PC-9 (cell line): ENCODE results near the gene PLEKHG7. TPM values are rescaled to one million over a fixed set of nuclear protein-coding genes. Genes with fewer than 3 reads are reported as not detected.
"Not testable (repeated sequence)": the region's sequence is repeated elsewhere in the genome, so short reads cannot be mapped to it uniquely, and the experiment has no call there.

ENCODE experiments used
- BruUV-seq: library from RNA; stranded (reverse); fragments of 400-500 nt; replicated peaks from 2 replicates; lab custom pipeline; 2021; lab: Mats Ljungman, UMichigan
- CTCF ChIA-PET: fragments of 300-600 bp; sonication (Branson Sonifier 250); formaldehyde crosslinking; loops from one replicate; lab custom pipeline; 2022; ENCODE audit warnings: antibody characterized with exemption; lab: Charles Lee
- POLR2A ChIA-PET: fragments of 300-600 bp; sonication (Branson Sonifier 250); formaldehyde crosslinking; loops from one replicate; lab custom pipeline; 2022; ENCODE audit warnings: antibody characterized with exemption; ENCODE audit not compliant: unreplicated experiment; lab: Charles Lee
- DNase-seq, 2 experiments: peaks; one replicate each; pipeline versions ENCODE4 v3.0.0 to v3.0.0-alpha.2; 2015 to 2022; ENCODE audit warnings: mixed read lengths in 1 of 2
- H2AFZ ChIP-seq: fragments of 200-600 bp; sonication (generic); 2 replicates; pipeline ENCODE4 v1.8.1; 2017; ENCODE audit warnings: antibody characterized with exemption
- H3F3A ChIP-seq: fragments of 200-600 bp; sonication (generic); 2 replicates; pipeline ENCODE4 v1.8.1; 2017; ENCODE audit warnings: antibody characterized with exemption, mild to moderate bottlenecking, low read depth; ENCODE audit not compliant: insufficient read depth
- H3K27ac ChIP-seq: fragments of 200-600 bp; sonication (generic); 2 replicates; pipeline ENCODE4 v1.6.1; 2016; ENCODE audit warnings: mixed run types
- H3K27me3 ChIP-seq: fragments of 200-600 bp; sonication (generic); 2 replicates; pipeline ENCODE4 v1.6.1; 2016; ENCODE audit warnings: low read depth, mixed run types; ENCODE audit not compliant: insufficient read depth
- H3K36me3 ChIP-seq: fragments of 200-600 bp; sonication (generic); 2 replicates; pipeline ENCODE4 v1.6.1; 2016; ENCODE audit warnings: low read depth, mixed run types
- H3K4me1 ChIP-seq: fragments of 200-600 bp; sonication (generic); replicated peaks from 2 replicates; pipeline ENCODE4 v1.6.1; 2016; ENCODE audit warnings: mixed run types; ENCODE audit not compliant: insufficient read depth
- H3K4me2 ChIP-seq: fragments of 200-600 bp; sonication (generic); 2 replicates; pipeline ENCODE4 v1.6.1; 2017; ENCODE audit warnings: mixed run types
- H3K4me3 ChIP-seq: fragments of 200-600 bp; sonication (generic); 2 replicates; pipeline ENCODE4 v1.6.1; 2016; ENCODE audit warnings: mixed run types
- H3K79me2 ChIP-seq: fragments of 200-600 bp; sonication (generic); 2 replicates; pipeline ENCODE4 v1.6.1; 2017; ENCODE audit warnings: low read depth, mixed run types
- H3K9me2 ChIP-seq: fragments of 200-600 bp; sonication (generic); 2 replicates; pipeline ENCODE4 v1.8.1; 2017; ENCODE audit warnings: mild to moderate bottlenecking; ENCODE audit not compliant: insufficient read depth
- H3K9me3 ChIP-seq: fragments of 200-600 bp; sonication (generic); 2 replicates; pipeline ENCODE4 v1.8.1; 2016; ENCODE audit warnings: low read depth; ENCODE audit not compliant: insufficient read depth
- H4K20me1 ChIP-seq: fragments of 200-600 bp; sonication (generic); 2 replicates; pipeline ENCODE4 v1.8.1; 2017; ENCODE audit not compliant: insufficient read depth
- CTCF ChIP-seq: fragments of 200-600 bp; sonication (generic); conservative IDR thresholded peaks from 2 replicates; pipeline ENCODE4 v1.6.1; 2017; ENCODE audit warnings: mixed run types, antibody characterized with exemption, mild to moderate bottlenecking, moderate library complexity
- EZH2 ChIP-seq: fragments of 200-600 bp; sonication (generic); IDR thresholded peaks from 2 replicates; pipeline ENCODE4 v1.8.0; 2017; ENCODE audit warnings: antibody characterized with exemption, low read depth
- intact Hi-C: fragments of 100-400 bp; cut with micrococcal nuclease; formaldehyde crosslinking; loops from one replicate; pipeline ENCODE4 v1.10.0; 2022; ENCODE audit not compliant: unreplicated experiment
- total RNA-seq: library from RNA; stranded (reverse); gene quantifications from 2 replicates; pipeline ENCODE4 v1.2.3, GENCODE V29; 2021

Gene PLEKHG7
- total RNA-seq, 1 experiment from 2014 or later = not detected

GRCh38 chr12:92661269-92661668, 41.5 kb upstream of the PLEKHG7 start:
- Histone ChIP-seq H4K20me1 (no peaks in the 10 kb centered on the region), H2AFZ (no peak overlapping the region), H3K9me2 (no peaks in the 10 kb centered on the region), H3K4me1 (no peaks in the 10 kb centered on the region), H3F3A (no peaks in the 10 kb centered on the region), H3K4me2 (no peak overlapping the region), H3K79me2 (no peaks in the 10 kb centered on the region), H3K27me3 (no peaks in the 10 kb centered on the region), H3K27ac (no peak overlapping the region), H3K36me3 (no peaks in the 10 kb centered on the region), H3K9me3 (no peaks in the 10 kb centered on the region), H3K4me3 (no peak overlapping the region)
- BruUV-seq = no TSS peak
- TF ChIP-seq CTCF (no peak), EZH2 (no peak)
- DNase-seq = no peak
- ChIA-PET POLR2A (no interaction called here), CTCF (no interaction called here)
- intact Hi-C loops = no loop called here

- no peak overlapping the region for H2AFZ ChIP-seq
- TF ChIP-seq CTCF (no peak), EZH2 (no peak)
- no peaks in the 10 kb centered on the region for H3K9me3 ChIP-seq
- CTCF ChIA-PET = no interaction called here
- H3K27me3 ChIP-seq = no peaks in the 10 kb centered on the region
- H3K9me2 ChIP-seq = no peaks in the 10 kb centered on the region
- no peaks in the 10 kb centered on the region for H3K79me2 ChIP-seq
- BruUV-seq = no TSS peak
- intact Hi-C loops = no loop called here
- no peak overlapping the region for H3K4me3 ChIP-seq
- H3K4me1 ChIP-seq = no peaks in the 10 kb centered on the region
- no peak overlapping the region for H3K4me2 ChIP-seq
- H3K27ac ChIP-seq = no peak overlapping the region
- DNase-seq = no peak
- H3K36me3 ChIP-seq = no peaks in the 10 kb centered on the region
- H3F3A ChIP-seq = no peaks in the 10 kb centered on the region
- H4K20me1 ChIP-seq = no peaks in the 10 kb centered on the region
- POLR2A ChIA-PET = interaction anchor here (0.5 kb wide), 1 partner anchor 1306 kb away, joined by 3 read pairs; no protein-coding TSS in a partner anchor
These were observed 37.3 kb upstream of the PLEKHG7 start for GRCh38 chr12:92665496-92665895.

GRCh38 chr12:92668739-92669138, 34.0 kb upstream of the PLEKHG7 start:
- H2AFZ ChIP-seq = no peak overlapping the region
- intact Hi-C loops = no loop called here
- POLR2A ChIA-PET = no interaction called here
- no peaks in the 10 kb centered on the region for H3K36me3 ChIP-seq
- no peaks in the 10 kb centered on the region for H3K79me2 ChIP-seq
- no peaks in the 10 kb centered on the region for H3F3A ChIP-seq
- no peak for DNase-seq
- H3K4me3 ChIP-seq = no peak overlapping the region
- no peaks in the 10 kb centered on the region for H4K20me1 ChIP-seq
- no peaks in the 10 kb centered on the region for H3K27me3 ChIP-seq
- no peaks in the 10 kb centered on the region for H3K9me2 ChIP-seq
- H3K9me3 ChIP-seq = no peaks in the 10 kb centered on the region
- CTCF ChIA-PET = interaction anchor here (0.6 kb wide), 1 partner anchor 120 kb away, joined by 3 read pairs; no protein-coding TSS in a partner anchor
- no TSS peak for BruUV-seq
- no peak for TF ChIP-seq EZH2
- no peak for TF ChIP-seq CTCF
- no peak overlapping the region for H3K27ac ChIP-seq
- no peak overlapping the region for H3K4me2 ChIP-seq
- H3K4me1 ChIP-seq = no peaks in the 10 kb centered on the region

- H3K4me3 ChIP-seq, H3K9me2 ChIP-seq, H3K36me3 ChIP-seq, BruUV-seq, POLR2A ChIA-PET, H3K9me3 ChIP-seq, H2AFZ ChIP-seq, H3K27me3 ChIP-seq, DNase-seq, intact Hi-C loops, H3K4me1 ChIP-seq, CTCF ChIA-PET, H3K79me2 ChIP-seq, H4K20me1 ChIP-seq, H3K27ac ChIP-seq, H3K4me2 ChIP-seq, H3F3A ChIP-seq: not testable (repeated sequence)
These were observed 31.3 kb upstream of the PLEKHG7 start for GRCh38 chr12:92671524-92671923.
